Ishikawa (cell line): ENCODE results near the gene CBX4.
A peak's percentile ranks its signal among the peaks of the same experiment; 100 is the strongest.

Source experiments
- CEBPB ChIP-seq: IDR thresholded peaks from 2 replicates; pipeline ENCODE4 v1.6.1; 2012
- CREB1 ChIP-seq: IDR thresholded peaks from 2 replicates; pipeline ENCODE4 v1.6.1; 2012; ENCODE audit warnings: low read depth
- EGR1 ChIP-seq: IDR thresholded peaks from 2 replicates; pipeline ENCODE4 v1.6.1; 2012
- EP300 ChIP-seq: IDR thresholded peaks from 2 replicates; pipeline ENCODE4 v1.6.1; 2012; ENCODE audit warnings: borderline replicate concordance
- FOXM1 ChIP-seq: IDR thresholded peaks from 2 replicates; pipeline ENCODE4 v1.6.1; 2012; ENCODE audit warnings: low read depth, borderline replicate concordance
- MAX ChIP-seq: IDR thresholded peaks from 2 replicates; pipeline ENCODE4 v1.6.1; 2012
- NFIC ChIP-seq: IDR thresholded peaks from 2 replicates; pipeline ENCODE4 v1.6.1; 2012
- RAD21 ChIP-seq: IDR thresholded peaks from 2 replicates; pipeline ENCODE4 v1.6.1; 2012; ENCODE audit warnings: low read depth
- REST ChIP-seq: IDR thresholded peaks from 2 replicates; pipeline ENCODE4 v1.6.1; 2012; ENCODE audit warnings: low read depth, mild to moderate bottlenecking
- TAF1 ChIP-seq: IDR thresholded peaks from 2 replicates; pipeline ENCODE4 v1.6.1; 2012; ENCODE audit warnings: low read depth, mild to moderate bottlenecking
- TCF12 ChIP-seq: IDR thresholded peaks from 2 replicates; pipeline ENCODE4 v1.6.1; 2012; ENCODE audit warnings: low read depth
- TEAD4 ChIP-seq: IDR thresholded peaks from 2 replicates; pipeline ENCODE4 v1.6.1; 2012
- USF1 ChIP-seq: IDR thresholded peaks from 2 replicates; pipeline ENCODE4 v1.6.1; 2012
- YY1 ChIP-seq: IDR thresholded peaks from 2 replicates; pipeline ENCODE4 v1.6.1; 2012; ENCODE audit warnings: low read depth
- ZBTB7A ChIP-seq: IDR thresholded peaks from 2 replicates; pipeline ENCODE4 v1.6.1; 2012; ENCODE audit warnings: low read depth

Gene CBX4

GRCh38 chr17:79832218-79833109 is 6.8 kb downstream of the CBX4 start:
- TF ChIP-seq MAX = peak; percentile 16; the same call in 1 of the 2 replicates
- TF ChIP-seq REST = no peak
- peak; percentile 67; the same call in 1 of the 2 replicates for TF ChIP-seq NFIC
- TF ChIP-seq FOXM1 = peak; percentile 40; the same call in 1 of the 2 replicates
- peak; percentile 94 for TF ChIP-seq TEAD4
- no peak for TF ChIP-seq USF1
- TF ChIP-seq CEBPB = no peak
- no peak for TF ChIP-seq YY1
- peak; percentile 38; the same call in 1 of the 2 replicates for TF ChIP-seq EP300
- peak; percentile 88 for TF ChIP-seq ZBTB7A
- no peak for TF ChIP-seq RAD21
- no peak for TF ChIP-seq CREB1
- peak; percentile 73; the same call in 1 of the 2 replicates for TF ChIP-seq TCF12
- TF ChIP-seq EGR1 = peak; percentile 58; the same call in 1 of the 2 replicates
- TF ChIP-seq TAF1 = 0 out of 2 replicates have a peak, but pooled peaks have one; percentile 14

- peak; percentile 54; the same call in 1 of the 2 replicates for TF ChIP-seq TCF12
- peak; percentile 83 for TF ChIP-seq NFIC
- TF ChIP-seq EP300 = peak; percentile 52; the same call in 1 of the 2 replicates
- TF ChIP-seq RAD21 = no peak
- TF ChIP-seq MAX = peak; percentile 46
- no peak for TF ChIP-seq USF1
- TF ChIP-seq ZBTB7A = no peak
- TF ChIP-seq CREB1 = no peak
Observed at GRCh38 chr17:79831265-79832217, 7.7 kb downstream of the CBX4 start.

GRCh38 chr17:79830763-79831264 is 8.4 kb downstream of the CBX4 start:
- TF ChIP-seq NFIC (no peak), ZBTB7A (peak; percentile 24; the same call in 1 of the 2 replicates), TCF12 (no peak), CEBPB (no peak)

- TF ChIP-seq REST = no peak
- no peak for TF ChIP-seq RAD21
- TF ChIP-seq MAX = no peak
- no peak for TF ChIP-seq ZBTB7A
- TF ChIP-seq EP300 = no peak
- TF ChIP-seq CREB1 = no peak
Observed at GRCh38 chr17:79830303-79830702, 8.9 kb downstream of the CBX4 start.

GRCh38 chr17:79829457-79829856 is 9.8 kb downstream of the CBX4 start:
- TF ChIP-seq NFIC (no peak), RAD21 (no peak), TAF1 (no peak), FOXM1 (no peak), ZBTB7A (no peak), EGR1 (no peak), CREB1 (no peak), REST (no peak), CEBPB (no peak), EP300 (no peak), MAX (no peak)
